Omental fat pad (tissue), 4 donors: ENCODE data around the gene DLGAP1. TPM values are rescaled to one million over a fixed set of nuclear protein-coding genes. Genes with fewer than 3 reads are reported as not detected.

ENCODE experiments used
- ATAC-seq: fragments of 150-250 bp; one replicate; pipeline ENCODE4 v1.9.1; 2016; ENCODE audit warnings: mild to moderate bottlenecking, moderate library complexity; ENCODE audit not compliant: low FRiP score
- DNase-seq: peaks from one replicate; pipeline ENCODE4 v3.0.0-alpha.2; 2019; ENCODE audit warnings: low spot score
- CTCF ChIP-seq, 3 donors: fragments of 450-650 bp; IDR thresholded peaks; one replicate each; pipeline ENCODE4 v1.5.1; 2016 to 2017; ENCODE audit warnings: antibody characterized with exemption in 3 of 3, mild to moderate bottlenecking in 3 of 3, moderate library complexity in 2 of 3
- total RNA-seq, 4 donors: library from RNA; depleted of rRNA; stranded (reverse); fragments of >200 nt; gene quantifications; one replicate each; pipeline ENCODE4 v1.1.0, GENCODE V29; 2016

The DLGAP1 gene
- total RNA-seq, 4 donors from 2014 or later: 1.5 to 8.0 (median 5.4) TPM

- ATAC-seq (no peak), DNase-seq (no peak)
- TF ChIP-seq CTCF (IDR thresholded peaks at IDR 0.05): no peak
Observed at GRCh38 chr18:4200399-4200798, 254.7 kb downstream of the DLGAP1 start.

- DNase-seq: no peak
- ATAC-seq: no peak
- TF ChIP-seq CTCF (IDR thresholded peaks at IDR 0.05): no peak
Observed at GRCh38 chr18:4198956-4199355, 256.2 kb downstream of the DLGAP1 start.

DNA sequence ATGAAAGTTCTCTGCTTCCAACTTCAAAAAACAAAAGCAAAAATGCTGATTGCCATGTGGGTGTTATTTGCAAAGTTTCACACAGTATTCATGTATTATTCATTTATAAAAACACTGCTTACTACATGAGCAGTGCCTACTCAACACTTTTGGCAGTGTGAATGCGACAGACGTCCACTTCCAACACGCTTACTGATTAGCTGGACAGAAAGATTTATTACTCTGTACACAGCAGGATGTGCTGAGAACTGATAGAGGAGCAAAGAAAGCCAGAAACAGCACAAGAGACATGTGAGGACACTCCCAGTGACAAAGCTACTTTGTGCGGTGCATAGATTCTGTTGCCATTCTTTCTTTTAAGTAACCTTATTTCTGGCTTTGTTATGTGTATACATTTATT, 258.8 kb downstream of the DLGAP1 start:
- no peak for TF ChIP-seq CTCF (IDR thresholded peaks at IDR 0.05)
- ATAC-seq: no peak
- DNase-seq: no peak

DNA sequence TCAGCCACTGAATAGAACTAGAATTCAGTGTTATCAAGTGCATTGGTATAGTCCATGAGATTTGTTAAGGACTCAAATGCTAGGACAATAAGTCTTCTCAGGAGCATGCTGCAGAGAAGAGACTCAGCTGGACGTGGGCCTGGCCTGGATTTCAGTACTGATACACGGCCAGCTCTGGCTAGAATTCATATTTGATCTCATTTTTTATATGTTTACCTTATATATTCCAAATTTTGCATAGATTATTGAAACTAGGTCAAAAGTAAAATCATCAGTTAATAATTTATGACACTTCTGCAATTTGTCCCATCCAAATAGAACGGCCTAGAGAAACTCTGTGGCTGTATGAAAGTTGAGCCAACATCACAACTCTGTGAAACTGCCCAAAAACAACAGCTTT, 262.0 kb downstream of the DLGAP1 start:
- DNase-seq (no peak), ATAC-seq (no peak)
- no peak for TF ChIP-seq CTCF (IDR thresholded peaks at IDR 0.05)

- no peak for ATAC-seq
- no peak for DNase-seq
- TF ChIP-seq CTCF (IDR thresholded peaks at IDR 0.05): no peak
Observed at GRCh38 chr18:4181882-4182568, 273.1 kb downstream of the DLGAP1 start.

DNA sequence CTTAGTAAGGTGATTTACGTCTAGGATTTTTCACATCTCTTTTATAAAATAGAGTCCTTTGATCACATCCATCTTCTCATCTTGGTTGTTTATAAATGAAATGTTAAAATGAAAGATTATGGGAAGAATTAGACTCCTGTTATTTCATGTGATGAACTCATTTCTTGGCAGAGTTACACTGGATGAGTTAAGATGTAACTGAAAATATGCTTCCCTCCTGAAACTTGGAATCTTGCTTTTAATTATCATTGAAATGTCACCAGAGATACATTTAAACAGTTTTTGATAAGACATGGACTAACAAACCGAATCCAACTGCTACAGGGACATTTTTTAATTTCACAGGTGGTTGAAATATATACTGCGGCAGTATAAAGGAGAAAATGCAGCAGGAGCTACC, 274.0 kb downstream of the DLGAP1 start:
- DNase-seq: no peak
- ATAC-seq: no peak
- no peak for TF ChIP-seq CTCF (IDR thresholded peaks at IDR 0.05)
